DMS153 treated with DMSO at 0.1 percent for 48 hours (cell line): ENCODE measurements around the gene DOK7.

Experiments used
- DNase-seq: peaks from one replicate; lab custom pipeline; 2025; ENCODE audit not compliant: unreplicated experiment; lab: John Stamatoyannopoulos, UW

The DOK7 gene

GRCh38 chr4:3461515-3462291 lies 1.4 kb upstream of the DOK7 start:
- DNase-seq = peak; percentile 16

- DNase-seq = no peak
Observed at GRCh38 chr4:3462321-3462789, 751 bp upstream of the DOK7 start.

GRCh38 chr4:3463556-3464348 lies 646 bp downstream of the DOK7 start:
- no peak for DNase-seq

- DNase-seq = no peak
Observed at GRCh38 chr4:3464349-3464905, 1.3 kb downstream of the DOK7 start.

DNA sequence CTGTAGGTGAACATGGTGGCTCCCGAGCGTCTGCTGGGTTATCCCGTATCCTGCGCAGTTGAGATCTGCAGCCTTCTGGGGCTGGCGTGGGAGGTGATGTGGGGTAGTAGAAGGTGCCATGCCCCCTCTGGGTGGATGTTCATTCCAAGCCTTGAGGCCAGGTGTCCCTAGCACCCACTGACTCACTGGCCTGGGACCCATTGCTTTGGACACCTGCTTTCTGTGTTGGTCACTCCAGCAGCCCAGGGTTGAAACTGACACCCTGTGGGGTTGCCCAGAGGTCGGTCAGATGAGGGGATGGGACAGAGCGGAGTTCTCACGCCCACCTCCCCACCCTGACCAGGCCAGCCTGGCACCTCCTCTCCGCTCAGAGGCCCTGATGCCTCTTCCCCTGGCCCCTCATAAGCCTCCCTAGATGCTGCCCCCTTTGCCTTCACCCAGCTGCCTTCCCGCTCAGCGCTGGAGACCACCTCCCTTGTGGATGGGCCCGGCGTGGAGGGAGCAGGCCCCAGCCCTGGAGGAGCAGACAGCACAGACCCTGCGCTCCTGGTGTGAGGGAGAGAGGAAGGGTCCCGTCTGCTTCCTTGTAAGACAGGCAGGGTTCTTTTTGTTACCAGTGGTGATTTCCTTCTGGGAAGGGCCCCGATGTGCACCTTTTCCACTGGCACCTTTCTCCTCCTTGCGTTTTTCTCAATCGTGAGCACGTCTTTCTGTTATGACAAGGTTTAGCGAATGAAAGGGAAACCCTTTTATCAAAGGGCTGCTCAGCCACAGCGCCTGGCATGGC lies 2.0 kb downstream of the DOK7 start:
- no peak for DNase-seq

- DNase-seq = no peak
Observed at GRCh38 chr4:3465698-3466671, 2.9 kb downstream of the DOK7 start.

DNA sequence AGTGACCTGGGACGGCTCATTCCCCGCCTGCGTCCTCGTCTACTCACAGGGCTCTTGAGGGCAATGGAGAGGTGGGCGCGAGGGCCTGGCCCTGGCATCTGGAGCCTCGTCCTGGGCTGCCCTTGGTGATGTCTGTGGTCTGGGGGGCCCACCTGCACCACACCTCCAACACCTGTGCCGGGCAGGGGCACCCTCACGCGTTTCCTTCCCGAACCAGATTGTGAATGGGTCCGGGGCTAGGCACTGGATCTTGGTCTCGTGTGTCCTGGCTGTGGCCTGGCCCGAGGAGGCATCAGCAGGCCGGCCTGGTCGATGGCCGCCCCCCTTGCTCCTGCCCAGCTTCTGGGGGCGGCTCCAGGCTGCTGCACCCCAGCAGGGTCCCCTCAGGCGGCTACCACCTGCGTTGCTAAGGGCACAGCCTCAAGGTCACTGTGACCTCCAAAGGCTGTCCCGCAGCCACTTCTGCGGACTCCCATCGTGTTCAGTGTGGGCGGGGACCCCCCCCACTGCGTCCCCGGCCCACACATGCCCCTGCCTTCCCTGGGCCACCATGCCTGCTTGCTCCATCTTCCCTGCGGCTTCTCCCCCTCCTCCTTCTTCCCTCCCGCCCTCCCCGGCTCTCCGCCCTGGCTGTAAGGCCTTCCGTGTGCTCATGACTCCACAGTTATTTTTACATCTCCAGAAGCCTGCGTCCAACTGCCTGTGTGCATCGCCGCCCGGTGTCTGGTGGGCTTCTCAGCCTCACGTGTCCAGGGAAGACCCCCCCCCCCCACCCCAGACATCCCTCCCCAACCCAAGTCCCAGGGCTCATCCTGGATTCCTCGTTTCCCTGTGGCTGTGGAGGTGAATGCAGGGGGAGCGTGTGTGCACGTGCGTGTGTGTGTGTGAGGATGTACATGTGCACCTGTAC lies 3.8 kb downstream of the DOK7 start:
- DNase-seq = no peak

- no peak for DNase-seq
Observed at GRCh38 chr4:3467601-3468031, 4.5 kb downstream of the DOK7 start.

DNA sequence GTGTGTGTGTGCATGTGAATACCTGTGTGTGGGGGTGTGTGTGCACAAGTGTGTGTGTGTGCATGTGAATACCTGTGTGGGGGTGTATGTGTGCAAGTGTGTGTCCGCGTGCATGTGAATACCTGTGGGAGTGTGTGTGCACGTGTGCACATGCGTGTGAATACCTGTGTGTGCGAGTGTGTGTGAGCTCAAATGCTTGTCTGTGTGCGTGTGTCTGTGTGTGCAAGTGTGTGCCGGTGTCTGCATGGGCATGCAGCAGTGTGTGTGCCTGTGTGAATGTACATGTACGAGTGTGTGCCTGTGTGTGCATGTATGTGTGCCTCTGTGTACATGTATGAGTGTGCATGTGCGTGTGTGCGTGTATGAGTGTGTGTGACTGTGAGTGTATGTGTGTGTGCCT lies 5.0 kb downstream of the DOK7 start:
- DNase-seq = no peak

GRCh38 chr4:3468804-3469203 lies 5.7 kb downstream of the DOK7 start:
- no peak for DNase-seq

DNA sequence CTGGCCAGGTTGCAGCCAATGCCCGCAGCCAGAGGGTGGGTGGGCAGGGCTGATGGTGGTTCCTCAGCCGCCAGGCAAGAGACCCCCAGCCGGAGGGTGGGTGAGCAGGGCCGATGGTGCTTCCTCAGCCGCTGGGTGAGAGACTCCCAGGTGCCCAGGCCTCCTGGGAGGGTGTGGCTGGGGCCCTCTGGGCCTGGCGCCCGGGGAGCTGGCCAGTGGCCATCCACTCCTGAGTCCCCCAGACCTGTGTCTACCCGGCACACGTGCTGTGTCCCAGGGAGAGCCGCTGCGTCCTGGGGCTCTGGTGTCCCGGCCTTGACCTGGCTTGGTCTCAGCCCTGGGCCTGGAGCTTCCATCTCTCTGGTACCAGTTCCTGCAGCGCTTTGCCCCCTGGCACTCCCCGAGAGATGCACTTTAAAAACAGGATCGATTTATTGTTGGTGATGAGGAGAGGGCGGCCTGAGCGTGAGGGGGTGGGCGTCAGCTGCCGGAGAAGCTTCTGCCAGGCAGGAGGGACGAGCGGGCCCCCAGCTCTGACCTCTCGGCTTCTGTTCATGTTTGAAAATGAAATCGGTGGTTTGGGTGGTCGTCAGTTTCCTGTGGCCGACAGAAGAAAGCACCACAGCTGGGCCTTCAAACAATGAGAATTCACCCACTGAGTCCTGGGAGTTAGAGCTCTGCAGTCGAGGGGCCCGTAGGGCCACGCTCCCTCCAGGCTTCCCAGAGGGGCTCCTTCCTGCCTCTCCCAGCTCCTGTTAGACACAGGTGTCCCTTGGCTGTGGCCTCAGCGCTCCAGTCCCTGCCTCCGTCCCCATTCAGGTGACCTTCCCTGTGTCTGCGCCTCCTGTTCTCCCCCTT lies 6.5 kb downstream of the DOK7 start:
- no peak for DNase-seq

DNA sequence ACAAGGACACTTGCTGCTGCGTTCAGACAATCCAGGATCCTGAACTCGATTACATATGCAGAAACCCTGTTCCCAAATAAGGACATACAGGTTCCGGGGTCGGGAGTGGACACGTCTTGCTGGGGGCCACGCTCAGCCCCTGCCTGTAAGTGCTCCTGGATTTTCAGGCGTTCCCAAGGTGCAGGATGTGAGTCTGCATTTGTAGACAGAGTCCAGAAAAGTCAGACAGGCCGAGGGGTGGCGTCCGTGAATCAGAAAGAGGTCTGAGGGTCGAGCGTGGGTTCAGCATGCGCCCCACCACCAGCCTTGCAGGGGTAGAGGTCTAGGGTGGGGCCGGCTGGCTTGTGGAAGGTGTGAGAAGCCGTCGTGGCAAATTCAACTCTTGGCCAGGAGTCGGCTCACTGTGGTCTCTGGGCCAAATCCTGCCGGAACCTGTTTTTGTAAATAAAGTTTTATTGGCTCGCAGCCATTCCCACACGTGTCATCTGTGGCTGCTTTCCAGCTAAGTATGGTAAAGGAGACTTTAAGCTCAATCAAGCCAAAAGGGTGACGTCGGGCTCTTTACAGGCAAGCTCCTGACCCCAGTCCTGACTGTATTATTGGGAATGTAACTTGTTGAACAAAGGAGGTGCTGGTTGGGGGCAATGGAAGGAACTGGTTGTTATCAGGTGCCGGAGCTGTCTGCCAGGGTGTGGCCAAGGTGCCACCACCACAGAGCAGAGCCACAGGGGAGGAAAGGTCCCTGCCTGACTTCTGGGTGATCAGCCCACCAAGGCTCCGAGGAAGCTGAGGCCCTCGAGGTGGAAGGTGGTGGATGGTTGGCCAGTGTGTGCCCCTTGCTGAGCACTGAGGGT lies 7.4 kb downstream of the DOK7 start:
- no peak for DNase-seq

- DNase-seq = no peak
Observed at GRCh38 chr4:3471098-3471760, 8.1 kb downstream of the DOK7 start.

DNA sequence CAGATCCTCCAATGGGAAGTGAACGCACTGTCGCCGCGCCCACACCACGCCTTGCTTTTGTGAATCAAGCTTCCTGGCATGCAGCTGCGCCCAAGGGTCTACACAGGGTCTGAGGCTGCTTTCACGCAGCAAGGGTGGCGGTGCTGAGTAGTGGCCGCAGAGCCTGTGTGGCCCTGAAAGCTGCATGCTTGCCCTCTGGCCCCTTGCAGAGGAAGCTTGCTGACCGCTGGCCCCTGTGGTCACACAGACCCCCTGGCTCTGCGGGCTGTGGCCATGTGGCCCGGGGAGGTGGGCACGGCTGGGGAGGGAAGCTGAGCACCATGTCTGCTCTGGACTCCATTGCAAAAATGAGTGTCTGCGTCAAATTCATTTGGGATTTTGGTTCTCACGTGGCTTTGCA lies 8.8 kb downstream of the DOK7 start:
- DNase-seq = no peak

GRCh38 chr4:3472411-3473141 lies 9.5 kb downstream of the DOK7 start:
- DNase-seq = no peak
